Caco-2 (cell line): Measurements from ENCODE around the gene SLC24A4. TPM values are rescaled to one million over a fixed set of nuclear protein-coding genes. Genes with fewer than 3 reads are reported as not detected.

Experiments
- BruUV-seq: library from RNA; stranded (reverse); fragments of 400-500 nt; replicated peaks from 2 replicates; lab custom pipeline; 2021; lab: Mats Ljungman, UMichigan
- CTCF ChIA-PET: fragments of 300-600 bp; sonication (Branson Sonifier 250); formaldehyde crosslinking; loops from one replicate; lab custom pipeline; 2022; ENCODE audit warnings: antibody characterized with exemption; lab: Charles Lee
- POLR2A ChIA-PET: fragments of 300-600 bp; sonication (Branson Sonifier 250); formaldehyde crosslinking; loops from one replicate; lab custom pipeline; 2022; ENCODE audit warnings: antibody characterized with exemption; lab: Charles Lee
- DNase-seq, 2 experiments: peaks; one replicate each; pipeline versions ENCODE4 v3.0.0 to v3.0.0-alpha.2; 2020 to 2022
- H3K27me3 ChIP-seq: replicated peaks from 2 replicates; pipeline ENCODE4 v1.6.0; 2011; ENCODE audit warnings: low read length; ENCODE audit not compliant: control insufficient read depth, insufficient read depth
- H3K36me3 ChIP-seq: 2 replicates; pipeline ENCODE4 v1.5.1; 2011; ENCODE audit warnings: low read length; ENCODE audit not compliant: control insufficient read depth, insufficient read depth
- H3K4me1 ChIP-seq: fragments of 250-450 bp; sonication (Bioruptor Pico); 2 replicates; pipeline ENCODE4 v1.5.1; 2020; ENCODE audit warnings: mild to moderate bottlenecking
- H3K4me3 ChIP-seq: 2 replicates; pipeline ENCODE4 v1.5.1; 2011; ENCODE audit warnings: low read depth, mild to moderate bottlenecking, control low read depth, low read length
- H3K9me3 ChIP-seq: fragments of 250-450 bp; sonication (Bioruptor Pico); 2 replicates; pipeline ENCODE4 v1.5.1; 2020; ENCODE audit warnings: mild to moderate bottlenecking, moderate library complexity
- H3K27ac Mint-ChIP-seq: one replicate; pipeline ENCODE4 v1.8.0; 2022; ENCODE audit warnings: mixed read lengths; ENCODE audit not compliant: unreplicated experiment
- H3K27me3 Mint-ChIP-seq: one replicate; pipeline ENCODE4 v1.8.0; 2022; ENCODE audit warnings: mixed read lengths; ENCODE audit not compliant: insufficient read depth, unreplicated experiment
- H3K36me3 Mint-ChIP-seq: one replicate; pipeline ENCODE4 v1.8.0; 2022; ENCODE audit warnings: mild to moderate bottlenecking, mixed read lengths; ENCODE audit not compliant: insufficient read depth, unreplicated experiment
- H3K4me1 Mint-ChIP-seq: one replicate; pipeline ENCODE4 v1.8.0; 2022; ENCODE audit warnings: low read depth, mixed read lengths; ENCODE audit not compliant: unreplicated experiment
- H3K4me3 Mint-ChIP-seq: one replicate; pipeline ENCODE4 v1.8.0; 2022; ENCODE audit warnings: mild to moderate bottlenecking, moderate library complexity, mixed read lengths; ENCODE audit not compliant: unreplicated experiment
- H3K9me3 Mint-ChIP-seq: one replicate; pipeline ENCODE4 v1.8.0; 2022; ENCODE audit warnings: mixed read lengths; ENCODE audit not compliant: unreplicated experiment
- CTCF ChIP-seq, 2 experiments: fragments of 200-600 bp in 1 of 2; IDR thresholded peaks; 1 replicate in 1 of 2; 2 replicates in 1 of 2; pipeline versions ENCODE4 v1.5.1 to v1.8.0; 2011 to 2022; ENCODE audit warnings: antibody characterized with exemption in 1 of 2, control low read depth in 1 of 2, inconsistent platforms in 1 of 2, low read depth in 1 of 2, low read length in 1 of 2, mild to moderate bottlenecking in 1 of 2, moderate library complexity in 1 of 2; ENCODE audit not compliant: insufficient read depth in 1 of 2, severe bottlenecking in 1 of 2, unreplicated experiment in 1 of 2
- intact Hi-C: fragments of 100-400 bp; cut with micrococcal nuclease; formaldehyde crosslinking; loops from one replicate; pipeline ENCODE4 v1.10.0; 2022; ENCODE audit not compliant: unreplicated experiment
- total RNA-seq: library from RNA; stranded (reverse); gene quantifications from 2 replicates; pipeline ENCODE4 v1.2.3, GENCODE V29; 2022

The SLC24A4 gene
- total RNA-seq, 1 experiment from 2014 or later, result not detected

- peaks cover 7% of the 10 kb centered on the region for H3K27me3 Mint-ChIP-seq
- no TSS peak for BruUV-seq
Measured at GRCh38 chr14:92308716-92309115, 14.2 kb upstream of the SLC24A4 start.

GRCh38 chr14:92309968-92310530 is 12.9 kb upstream of the SLC24A4 start:
- CTCF ChIA-PET, result no interaction called here
- Mint-ChIP-seq H3K36me3 (no peaks in the 10 kb centered on the region), H3K27me3 (peaks cover 7% of the 10 kb centered on the region), H3K4me1 (no peaks in the 10 kb centered on the region), H3K9me3 (no peaks in the 10 kb centered on the region), H3K4me3 (no peak overlapping the region), H3K27ac (no peak overlapping the region)
- intact Hi-C loops, result no loop called here
- H3K4me3 ChIP-seq, result no peak overlapping the region
- POLR2A ChIA-PET, result no interaction called here
- H3K27me3 ChIP-seq, result no peaks in the 10 kb centered on the region
- no peaks in the 10 kb centered on the region for H3K4me1 ChIP-seq
- TF ChIP-seq CTCF (IDR thresholded peaks at IDR 0.05; ENCODE audit: insufficient read depth in 1 of 2, low read depth in 1 of 2, low read length in 1 of 2, severe bottlenecking in 1 of 2, unreplicated experiment in 1 of 2), result no peak
- H3K36me3 ChIP-seq, result no peaks in the 10 kb centered on the region
- no peaks in the 10 kb centered on the region for H3K9me3 ChIP-seq
- DNase-seq, result no peak
- BruUV-seq, result no TSS peak

More at GRCh38 chr14:92308716-92309115, 14.2 kb upstream of the SLC24A4 start:
- no peak for TF ChIP-seq CTCF (IDR thresholded peaks at IDR 0.05; ENCODE audit: insufficient read depth in 1 of 2, low read depth in 1 of 2, low read length in 1 of 2, severe bottlenecking in 1 of 2, unreplicated experiment in 1 of 2)
- H3K9me3 ChIP-seq, result no peaks in the 10 kb centered on the region
- H3K9me3 Mint-ChIP-seq, result no peaks in the 10 kb centered on the region
- intact Hi-C loops, result no loop called here
- ChIA-PET CTCF (no interaction called here), POLR2A (no interaction called here)
- no peak overlapping the region for H3K4me3 Mint-ChIP-seq
- no peak overlapping the region for H3K27ac Mint-ChIP-seq
- H3K36me3 Mint-ChIP-seq, result no peaks in the 10 kb centered on the region
- no peak for DNase-seq
- no peaks in the 10 kb centered on the region for H3K36me3 ChIP-seq
- no peaks in the 10 kb centered on the region for H3K27me3 ChIP-seq
- H3K4me1 ChIP-seq, result no peaks in the 10 kb centered on the region
- H3K4me1 Mint-ChIP-seq, result no peaks in the 10 kb centered on the region
- no peak overlapping the region for H3K4me3 ChIP-seq

GRCh38 chr14:92310776-92311375 is 12.1 kb upstream of the SLC24A4 start:
- POLR2A ChIA-PET, result no interaction called here
- Mint-ChIP-seq H3K9me3 (no peaks in the 10 kb centered on the region), H3K27me3 (peaks cover 7% of the 10 kb centered on the region)

More at GRCh38 chr14:92310776-92311375, 12.1 kb upstream of the SLC24A4 start:
- no peaks in the 10 kb centered on the region for H3K4me1 ChIP-seq
- CTCF ChIA-PET, result no interaction called here
- intact Hi-C loops, result no loop called here
- TF ChIP-seq CTCF (IDR thresholded peaks at IDR 0.05; ENCODE audit: insufficient read depth in 1 of 2, low read depth in 1 of 2, low read length in 1 of 2, severe bottlenecking in 1 of 2, unreplicated experiment in 1 of 2), result no peak
- no peak overlapping the region for H3K4me3 Mint-ChIP-seq
- no TSS peak for BruUV-seq
- no peak for DNase-seq
- H3K27ac Mint-ChIP-seq, result no peak overlapping the region
- no peak overlapping the region for H3K4me3 ChIP-seq
- H3K27me3 ChIP-seq, result no peaks in the 10 kb centered on the region
- H3K36me3 ChIP-seq, result no peaks in the 10 kb centered on the region
- no peaks in the 10 kb centered on the region for H3K4me1 Mint-ChIP-seq
- H3K9me3 ChIP-seq, result no peaks in the 10 kb centered on the region
- no peaks in the 10 kb centered on the region for H3K36me3 Mint-ChIP-seq
